Lower lobe of right lung (tissue), 2 donors: Measurements from ENCODE around the gene FBXW2. TPM values are rescaled to one million over a fixed set of nuclear protein-coding genes. Genes with fewer than 3 reads are reported as not detected.

Experiments used
- ATAC-seq, 2 donors: fragments of 200-7000 bp; cut with Tn5 transposase; one replicate each; pipeline ENCODE4 v1.9.1; 2020 to 2022; ENCODE audit warnings: mild to moderate bottlenecking in 2 of 2, moderate library complexity in 2 of 2
- DNase-seq: peaks from one replicate; pipeline ENCODE4 v3.0.0-alpha.2; 2020
- H3K27ac ChIP-seq: fragments of 200-600 bp; one replicate; pipeline ENCODE4 v1.8.0; 2022
- H3K27me3 ChIP-seq: fragments of 200-600 bp; one replicate; pipeline ENCODE4 v1.8.0; 2022; ENCODE audit warnings: low read depth
- H3K36me3 ChIP-seq: fragments of 200-600 bp; one replicate; pipeline ENCODE4 v1.8.0; 2022; ENCODE audit warnings: mild to moderate bottlenecking
- H3K4me1 ChIP-seq: fragments of 200-600 bp; one replicate; pipeline ENCODE4 v1.8.0; 2022
- H3K4me3 ChIP-seq: fragments of 200-600 bp; one replicate; pipeline ENCODE4 v1.8.0; 2022; ENCODE audit warnings: mild to moderate bottlenecking
- H3K9me3 ChIP-seq: fragments of 200-600 bp; one replicate; pipeline ENCODE4 v1.8.0; 2022
- intact Hi-C: fragments of 100-400 bp; cut with DNase I; formaldehyde crosslinking; loops from one replicate; pipeline ENCODE4 v1.11.0; 2022
- total RNA-seq: library from RNA; stranded (reverse); fragmentation: NEBNext Ultra II Directional; extraction: Animal tissue kit (Norgen Biotek cat#: 25700); gene quantifications from one replicate; pipeline ENCODE4 v1.2.1, GENCODE V29; 2021
- TF ChIP-seq, protein P1 (sequence below): fragments of 200-600 bp; IDR thresholded peaks from one replicate; pipeline ENCODE4 v1.8.0; 2022; ENCODE audit warnings: antibody characterized with exemption, mild to moderate bottlenecking
- donor health status: DM: no; HTN: yes; CAD: no; lungs with severe emphysema.

FBXW2 gene
- total RNA-seq, 1 donor from 2014 or later = 76.7 TPM

DNA sequence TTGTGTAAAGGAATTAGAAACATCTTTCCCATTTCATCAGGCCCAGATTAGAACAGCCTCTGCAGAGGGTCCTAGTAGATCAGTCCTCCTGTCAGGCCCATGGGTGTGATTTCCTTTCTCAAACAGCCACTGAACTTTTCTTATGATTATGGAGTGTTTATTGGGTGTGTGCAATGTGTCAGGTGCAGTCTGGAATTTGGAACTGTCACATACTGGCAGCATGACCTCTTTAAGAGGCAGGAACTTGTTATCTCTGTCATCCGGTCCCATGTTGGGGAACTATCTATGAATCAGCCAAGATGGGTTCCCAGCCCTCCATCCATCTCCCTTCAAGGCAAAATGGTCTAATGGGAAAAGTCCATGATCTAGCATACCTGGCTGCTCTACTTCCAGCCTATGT lies 67.3 kb downstream of the FBXW2 start:
- H3K36me3 ChIP-seq = no peaks in the 10 kb centered on the region
- H3K27ac ChIP-seq = no peak overlapping the region
- no peaks in the 10 kb centered on the region for H3K27me3 ChIP-seq
- ATAC-seq (no peak), DNase-seq (no peak)
- H3K9me3 ChIP-seq = no peaks in the 10 kb centered on the region
- no peak overlapping the region for H3K4me3 ChIP-seq
- intact Hi-C loops = no loop called here
- TF ChIP-seq, protein P1, sequence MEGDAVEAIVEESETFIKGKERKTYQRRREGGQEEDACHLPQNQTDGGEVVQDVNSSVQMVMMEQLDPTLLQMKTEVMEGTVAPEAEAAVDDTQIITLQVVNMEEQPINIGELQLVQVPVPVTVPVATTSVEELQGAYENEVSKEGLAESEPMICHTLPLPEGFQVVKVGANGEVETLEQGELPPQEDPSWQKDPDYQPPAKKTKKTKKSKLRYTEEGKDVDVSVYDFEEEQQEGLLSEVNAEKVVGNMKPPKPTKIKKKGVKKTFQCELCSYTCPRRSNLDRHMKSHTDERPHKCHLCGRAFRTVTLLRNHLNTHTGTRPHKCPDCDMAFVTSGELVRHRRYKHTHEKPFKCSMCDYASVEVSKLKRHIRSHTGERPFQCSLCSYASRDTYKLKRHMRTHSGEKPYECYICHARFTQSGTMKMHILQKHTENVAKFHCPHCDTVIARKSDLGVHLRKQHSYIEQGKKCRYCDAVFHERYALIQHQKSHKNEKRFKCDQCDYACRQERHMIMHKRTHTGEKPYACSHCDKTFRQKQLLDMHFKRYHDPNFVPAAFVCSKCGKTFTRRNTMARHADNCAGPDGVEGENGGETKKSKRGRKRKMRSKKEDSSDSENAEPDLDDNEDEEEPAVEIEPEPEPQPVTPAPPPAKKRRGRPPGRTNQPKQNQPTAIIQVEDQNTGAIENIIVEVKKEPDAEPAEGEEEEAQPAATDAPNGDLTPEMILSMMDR = no peak
- H3K4me1 ChIP-seq = peaks cover 21% of the 10 kb centered on the region

DNA sequence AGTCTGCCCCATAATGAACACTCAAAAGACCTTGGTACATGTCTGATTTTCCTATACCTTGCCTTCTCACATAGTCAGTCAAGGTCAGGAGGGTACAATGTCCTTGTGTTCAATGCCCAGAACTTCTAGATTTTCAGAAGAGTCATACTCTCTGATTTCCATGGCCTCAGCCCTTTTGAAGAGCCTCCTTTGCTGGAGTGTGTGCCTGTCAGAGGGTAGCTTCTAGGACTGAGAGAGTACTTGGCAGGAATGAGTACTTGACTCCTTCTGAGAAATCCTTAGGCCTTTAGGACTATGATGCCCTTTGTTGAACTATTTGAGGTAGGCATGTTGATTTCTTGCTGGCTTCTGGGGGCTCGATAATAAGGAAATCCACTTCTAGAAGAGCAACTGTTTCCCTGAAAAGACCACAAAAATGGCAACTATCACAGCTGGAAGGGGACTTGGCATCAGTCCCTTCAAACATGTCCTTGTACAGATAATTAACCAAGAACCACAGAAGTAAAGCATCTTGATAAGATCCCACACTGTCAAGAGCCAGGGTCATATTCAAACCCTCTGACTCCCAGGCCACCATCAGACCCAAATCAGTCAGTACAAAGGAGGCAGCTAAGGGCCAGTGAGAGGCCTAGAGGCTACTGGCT lies 68.3 kb downstream of the FBXW2 start:
- H3K27ac ChIP-seq = peak overlapping the region; percentile 26
- no peak overlapping the region for H3K4me3 ChIP-seq
- no peak for DNase-seq
- intact Hi-C loops = no loop called here
- no peaks in the 10 kb centered on the region for H3K36me3 ChIP-seq
- peaks cover 14% of the 10 kb centered on the region for H3K4me1 ChIP-seq
- peak; percentile 77 to 87 for ATAC-seq
- no peaks in the 10 kb centered on the region for H3K27me3 ChIP-seq
- H3K9me3 ChIP-seq = no peaks in the 10 kb centered on the region
- TF ChIP-seq, protein P1 = no peak

DNA sequence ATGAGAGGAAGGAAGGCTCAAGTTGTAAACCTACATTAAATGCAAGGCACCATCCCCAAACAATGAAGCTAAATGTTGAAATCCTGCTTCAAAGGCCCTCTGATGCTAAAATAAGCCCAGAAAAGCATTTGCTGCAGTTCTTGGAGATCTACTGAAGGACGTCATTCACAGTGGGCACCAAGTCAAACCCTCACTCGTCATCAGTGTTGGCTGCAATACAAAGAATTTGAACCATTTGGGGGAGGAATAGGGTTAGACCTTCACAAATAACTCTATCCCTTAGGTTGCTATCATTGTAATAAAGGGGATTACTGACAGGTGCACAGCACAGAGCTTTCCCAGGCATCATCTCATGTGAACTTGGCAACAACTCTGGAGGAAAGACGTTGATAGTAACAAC lies 69.7 kb downstream of the FBXW2 start:
- DNase-seq (no peak), ATAC-seq (peak; percentile 47 to 84)
- intact Hi-C loops = no loop called here
- TF ChIP-seq, protein P1 = no peak
- Histone ChIP-seq H3K27me3 (no peaks in the 10 kb centered on the region), H3K27ac (peak overlapping the region; percentile 26), H3K36me3 (no peaks in the 10 kb centered on the region), H3K4me3 (no peak overlapping the region), H3K4me1 (peaks cover 4% of the 10 kb centered on the region), H3K9me3 (no peaks in the 10 kb centered on the region)

DNA sequence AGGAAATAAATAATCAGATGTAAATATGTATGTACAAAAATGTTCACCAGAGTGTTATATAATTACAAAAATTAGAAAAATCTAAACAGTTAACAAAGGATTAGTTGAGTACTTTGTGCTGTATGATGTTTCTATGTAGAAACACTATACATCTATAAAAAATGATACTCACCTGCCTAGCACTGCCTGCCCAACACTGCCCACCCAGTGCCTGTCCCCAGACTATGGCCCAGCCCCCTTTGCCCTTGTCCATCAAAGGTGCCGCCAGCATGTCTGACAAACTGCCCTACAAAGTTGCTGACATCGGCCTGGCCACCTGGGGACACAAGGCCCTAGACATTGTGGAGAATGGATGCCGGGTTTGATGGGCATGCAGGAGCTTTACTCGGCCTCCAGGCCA lies 72.8 kb downstream of the FBXW2 start:
- H3K36me3 ChIP-seq = no peaks in the 10 kb centered on the region
- no peaks in the 10 kb centered on the region for H3K9me3 ChIP-seq
- no peak for DNase-seq
- peaks cover 3% of the 10 kb centered on the region for H3K4me1 ChIP-seq
- intact Hi-C loops = no loop called here
- no peak for ATAC-seq
- no peaks in the 10 kb centered on the region for H3K27me3 ChIP-seq
- TF ChIP-seq, protein P1 = no peak
- H3K27ac ChIP-seq = no peak overlapping the region
- H3K4me3 ChIP-seq = no peak overlapping the region

DNA sequence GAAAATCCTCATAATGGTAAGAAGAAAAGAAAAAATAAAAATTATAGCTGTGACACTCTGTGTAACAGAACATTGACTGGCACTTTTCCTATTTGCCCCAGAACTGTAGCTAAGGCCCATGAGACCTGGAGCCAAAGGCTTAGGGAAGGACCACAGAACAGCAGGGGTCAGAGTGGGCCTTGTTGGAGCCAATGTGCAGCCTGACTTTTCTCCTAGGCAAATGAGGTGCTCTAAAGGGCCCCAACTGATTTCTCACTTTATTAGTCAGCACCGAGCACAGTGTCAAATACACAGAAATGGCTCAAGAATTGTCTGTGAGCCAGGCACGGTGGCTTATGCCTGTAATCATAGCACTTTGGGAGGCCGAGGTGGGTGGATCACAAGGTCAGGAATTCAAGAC lies 74.9 kb downstream of the FBXW2 start:
- no peak overlapping the region for H3K27ac ChIP-seq
- H3K27me3 ChIP-seq = no peaks in the 10 kb centered on the region
- peaks cover 10% of the 10 kb centered on the region for H3K4me1 ChIP-seq
- no peak overlapping the region for H3K4me3 ChIP-seq
- H3K36me3 ChIP-seq = no peaks in the 10 kb centered on the region
- intact Hi-C loops = no loop called here
- no peak for ATAC-seq
- no peak for DNase-seq
- no peaks in the 10 kb centered on the region for H3K9me3 ChIP-seq
- TF ChIP-seq, protein P1 = no peak
